Activated CD4-positive, alpha-beta T cell treated with anti-CD3 and anti-CD28 coated beads for 36 hours (primary cell): Measurements from ENCODE around the gene ATG4A. TPM values are rescaled to one million over a fixed set of nuclear protein-coding genes. Genes with fewer than 3 reads are reported as not detected.

Experiments used
- ATAC-seq: fragments of 200-7000 bp; cut with Tn5 transposase; one replicate; pipeline ENCODE4 v1.10.0; 2021; ENCODE audit warnings: mild to moderate bottlenecking, moderate library complexity
- CTCF ChIA-PET: fragments of 350-600 bp; sonication (Branson Sonifier 250); formaldehyde crosslinking; loops from one replicate; lab custom pipeline; 2021; ENCODE audit warnings: antibody characterized with exemption; lab: Charles Lee
- POLR2A ChIA-PET: fragments of 350-600 bp; sonication (Branson Sonifier 250); formaldehyde crosslinking; loops from one replicate; lab custom pipeline; 2021; ENCODE audit warnings: antibody characterized with exemption, inconsistent platforms; lab: Charles Lee
- DNase-seq: peaks from one replicate; pipeline ENCODE4 v3.0.0-alpha.2; 2020
- H3K27ac Mint-ChIP-seq: one replicate; pipeline ENCODE4 v1.8.0; 2021; ENCODE audit warnings: mixed read lengths
- H3K27me3 Mint-ChIP-seq: one replicate; pipeline ENCODE4 v1.8.0; 2021; ENCODE audit warnings: mixed read lengths
- H3K36me3 Mint-ChIP-seq: one replicate; pipeline ENCODE4 v1.8.0; 2021; ENCODE audit warnings: low read depth, mixed read lengths
- H3K4me1 Mint-ChIP-seq: one replicate; pipeline ENCODE4 v1.8.0; 2021; ENCODE audit warnings: mixed read lengths
- H3K4me3 Mint-ChIP-seq: one replicate; pipeline ENCODE4 v1.8.0; 2021; ENCODE audit warnings: mild to moderate bottlenecking, moderate library complexity, mixed read lengths
- H3K9me3 Mint-ChIP-seq: one replicate; pipeline ENCODE4 v1.8.0; 2021; ENCODE audit warnings: low read depth, mixed read lengths
- intact Hi-C, 2 experiments: fragments of 100-400 bp; cut with DNase I in 1 of 2; cut with micrococcal nuclease in 1 of 2; formaldehyde crosslinking; loops; one replicate each; pipeline versions ENCODE4 v1.14.2 to v1.15.1; 2022 to 2024; cut with DNase I, micrococcal nuclease
- total RNA-seq, 2 experiments: library from RNA; stranded (reverse); gene quantifications; one replicate each; pipeline ENCODE4 v1.2.3, GENCODE V29; 2021

ATG4A gene, protein sequence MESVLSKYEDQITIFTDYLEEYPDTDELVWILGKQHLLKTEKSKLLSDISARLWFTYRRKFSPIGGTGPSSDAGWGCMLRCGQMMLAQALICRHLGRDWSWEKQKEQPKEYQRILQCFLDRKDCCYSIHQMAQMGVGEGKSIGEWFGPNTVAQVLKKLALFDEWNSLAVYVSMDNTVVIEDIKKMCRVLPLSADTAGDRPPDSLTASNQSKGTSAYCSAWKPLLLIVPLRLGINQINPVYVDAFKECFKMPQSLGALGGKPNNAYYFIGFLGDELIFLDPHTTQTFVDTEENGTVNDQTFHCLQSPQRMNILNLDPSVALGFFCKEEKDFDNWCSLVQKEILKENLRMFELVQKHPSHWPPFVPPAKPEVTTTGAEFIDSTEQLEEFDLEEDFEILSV
- total RNA-seq: 1 to 10 TPM; 7.1 to 7.4 TPM

GRCh38 chrX:108091264-108091877, at the start of gene ATG4A, which contains the start of gene PSMD10:
TSS of gene ATG4A (plus strand) at chrX:108091778. CDS start at chrX:108091827, 49 bp downstream.
TSS of gene PSMD10 (minus strand) at chrX:108091542. CDS start at chrX:108091520, 22 bp downstream.
- intact Hi-C loops: loop anchor here (1.0 to 10.0 kb wide), 10 partner anchors 69 to 1607 kb away; partner anchors contain the start of genes NXT2 (in 2 of the 2), MID2 (in 1 of the 2), RADX (in 1 of the 2) and RBM41 (in 1 of the 2)

GRCh38 chrX:108044554-108045256, 46.9 kb upstream of the ATG4A start, which contains the start of gene VSIG1:
TSS of gene VSIG1 (plus strand) at chrX:108045065. CDS start at chrX:108045131, 66 bp downstream.
- ATAC-seq: no peak
- no peaks in the 10 kb centered on the region for H3K36me3 Mint-ChIP-seq
- no peak for DNase-seq
- no peak within 1 kb of the TSS for H3K4me3 Mint-ChIP-seq
- ChIA-PET CTCF (interaction anchor here (0.6 to 1.2 kb wide), 2 partner anchors 23 to 250 kb away, joined by 3 to 4 read pairs; no protein-coding TSS in a partner anchor), POLR2A (no interaction called here)
- intact Hi-C loops: no loop called here
- peaks cover 7% of the 10 kb centered on the region for H3K4me1 Mint-ChIP-seq
- no peak within 1 kb of the TSS for H3K27ac Mint-ChIP-seq
- H3K27me3 Mint-ChIP-seq: no peaks in the 10 kb centered on the region
- no peaks in the 10 kb centered on the region for H3K9me3 Mint-ChIP-seq

More at GRCh38 chrX:108091264-108091877, at the start of gene ATG4A, which contains the start of gene PSMD10:
- ChIA-PET CTCF (interaction anchor here (1.2 to 1.5 kb wide), 4 partner anchors 8 to 89 kb away, joined by 3 to 7 read pairs (median 4); no protein-coding TSS in a partner anchor), POLR2A (interaction anchor here (0.6 to 1.6 kb wide), 4 partner anchors 15 to 463 kb away, joined by 3 to 11 read pairs (median 3); partner anchors contain the start of gene PRPS1)
- H3K4me1 Mint-ChIP-seq: peaks cover 13% of the 10 kb centered on the region
- no peak within 1 kb of the TSS for H3K4me3 Mint-ChIP-seq
- no peaks in the 10 kb centered on the region for H3K27me3 Mint-ChIP-seq
- no peaks in the 10 kb centered on the region for H3K36me3 Mint-ChIP-seq
- H3K9me3 Mint-ChIP-seq: no peaks in the 10 kb centered on the region
- no peak within 1 kb of the TSS for H3K27ac Mint-ChIP-seq
- DNase-seq (peak; percentile 94), ATAC-seq (peak; percentile 96)

DNA sequence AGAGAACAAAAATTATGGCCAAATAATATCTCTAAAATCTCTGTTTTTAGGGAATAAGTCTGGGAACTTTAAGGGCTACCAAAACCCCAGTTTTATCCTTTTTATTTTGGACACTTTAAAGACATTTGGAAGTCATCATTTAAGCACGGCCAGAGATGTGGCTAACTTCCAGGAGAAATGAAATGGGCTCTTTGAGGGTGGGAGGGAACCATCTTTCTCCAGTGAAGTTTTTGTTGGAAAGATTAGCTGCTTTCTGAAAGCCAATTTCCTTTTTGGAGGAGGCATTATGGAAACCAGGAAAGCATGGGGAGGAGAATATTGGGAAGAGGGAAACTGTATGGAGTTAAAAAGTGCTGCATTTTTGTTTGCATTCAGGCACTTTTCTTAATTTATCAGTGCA, 41.9 kb upstream of the ATG4A start:
- Mint-ChIP-seq H3K9me3 (no peaks in the 10 kb centered on the region), H3K27me3 (peaks cover 2% of the 10 kb centered on the region), H3K36me3 (no peaks in the 10 kb centered on the region), H3K27ac (no peak overlapping the region), H3K4me1 (peaks cover 8% of the 10 kb centered on the region), H3K4me3 (no peak overlapping the region)
- ATAC-seq: no peak
- CTCF ChIA-PET: no interaction called here
- intact Hi-C loops: no loop called here
- POLR2A ChIA-PET: no interaction called here
- DNase-seq: no peak

- intact Hi-C loops: loop anchor here in 1 of 2 experiments (2.0 kb wide), 1 partner anchor 30 kb away; no protein-coding TSS in a partner anchor
- H3K4me1 Mint-ChIP-seq: peaks cover 6% of the 10 kb centered on the region
- ChIA-PET CTCF (interaction anchor here (0.7 to 1.6 kb wide), 2 partner anchors 31 to 396 kb away, joined by 4 to 5 read pairs; no protein-coding TSS in a partner anchor), POLR2A (no interaction called here)
- peaks cover 6% of the 10 kb centered on the region for H3K36me3 Mint-ChIP-seq
- peaks cover 2% of the 10 kb centered on the region for H3K27me3 Mint-ChIP-seq
- no peak overlapping the region for H3K4me3 Mint-ChIP-seq
- DNase-seq (no peak), ATAC-seq (peak; percentile 84)
- no peak overlapping the region for H3K27ac Mint-ChIP-seq
- no peaks in the 10 kb centered on the region for H3K9me3 Mint-ChIP-seq
Measured at GRCh38 chrX:108053218-108053617, 38.4 kb upstream of the ATG4A start.

- Mint-ChIP-seq H3K27ac (no peak overlapping the region), H3K4me1 (peaks cover 14% of the 10 kb centered on the region), H3K4me3 (no peak overlapping the region), H3K9me3 (no peaks in the 10 kb centered on the region), H3K27me3 (peaks cover 2% of the 10 kb centered on the region), H3K36me3 (peaks cover 13% of the 10 kb centered on the region)
- ATAC-seq: no peak
- no peak for DNase-seq
- ChIA-PET CTCF (interaction anchor here (0.9 kb wide), 1 partner anchor 15 kb away, joined by 3 read pairs; no protein-coding TSS in a partner anchor), POLR2A (no interaction called here)
- intact Hi-C loops: no loop called here
Measured at GRCh38 chrX:108055546-108055945, 36.0 kb upstream of the ATG4A start.

GRCh38 chrX:108059801-108060200, 31.8 kb upstream of the ATG4A start:
- CTCF ChIA-PET: interaction anchor here (0.8 to 1.4 kb wide), 3 partner anchors 38 to 58 kb away, joined by 3 to 4 read pairs (median 3); no protein-coding TSS in a partner anchor
- ATAC-seq: no peak
- Mint-ChIP-seq H3K9me3 (no peaks in the 10 kb centered on the region), H3K4me3 (no peak overlapping the region), H3K27me3 (no peaks in the 10 kb centered on the region), H3K36me3 (peaks cover 13% of the 10 kb centered on the region), H3K4me1 (peaks cover 10% of the 10 kb centered on the region), H3K27ac (no peak overlapping the region)
- DNase-seq: no peak
- intact Hi-C loops: no loop called here
- POLR2A ChIA-PET: no interaction called here

GRCh38 chrX:108064001-108064400, 27.6 kb upstream of the ATG4A start:
- POLR2A ChIA-PET: no interaction called here
- ATAC-seq: no peak

DNA sequence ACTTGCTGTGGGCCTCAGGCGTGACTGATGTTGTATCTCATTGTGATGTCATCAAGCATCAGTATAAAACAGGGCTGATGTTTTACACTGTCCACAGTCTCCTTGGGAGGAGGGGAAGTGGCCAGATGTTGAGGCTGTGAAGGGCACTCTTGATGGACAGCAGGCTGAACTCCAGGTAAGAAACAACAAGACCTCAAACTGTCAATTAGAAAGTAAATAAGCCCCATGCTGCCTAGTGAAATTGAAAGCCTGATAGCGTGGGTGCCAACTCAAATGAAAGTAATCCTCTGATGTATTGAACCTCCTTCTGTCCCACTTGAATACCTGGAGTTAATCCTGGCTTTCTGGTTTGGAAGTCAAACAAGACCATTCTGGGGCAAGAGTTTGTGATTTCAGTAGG, 27.0 kb upstream of the ATG4A start:
- Mint-ChIP-seq H3K4me1 (peaks cover 3% of the 10 kb centered on the region), H3K9me3 (no peaks in the 10 kb centered on the region), H3K27me3 (no peaks in the 10 kb centered on the region), H3K36me3 (no peaks in the 10 kb centered on the region), H3K27ac (no peak overlapping the region), H3K4me3 (no peak overlapping the region)
- intact Hi-C loops: no loop called here
- CTCF ChIA-PET: no interaction called here
- peak; percentile 23 for ATAC-seq
- no peak for DNase-seq
- POLR2A ChIA-PET: no interaction called here

More at GRCh38 chrX:108064001-108064400, 27.6 kb upstream of the ATG4A start:
- H3K27me3 Mint-ChIP-seq: no peaks in the 10 kb centered on the region
- DNase-seq: no peak
- intact Hi-C loops: no loop called here
- H3K4me1 Mint-ChIP-seq: peaks cover 8% of the 10 kb centered on the region
- H3K4me3 Mint-ChIP-seq: no peak overlapping the region
- H3K27ac Mint-ChIP-seq: no peak overlapping the region
- CTCF ChIA-PET: no interaction called here
- no peaks in the 10 kb centered on the region for H3K9me3 Mint-ChIP-seq
- peaks cover 1% of the 10 kb centered on the region for H3K36me3 Mint-ChIP-seq

DNA sequence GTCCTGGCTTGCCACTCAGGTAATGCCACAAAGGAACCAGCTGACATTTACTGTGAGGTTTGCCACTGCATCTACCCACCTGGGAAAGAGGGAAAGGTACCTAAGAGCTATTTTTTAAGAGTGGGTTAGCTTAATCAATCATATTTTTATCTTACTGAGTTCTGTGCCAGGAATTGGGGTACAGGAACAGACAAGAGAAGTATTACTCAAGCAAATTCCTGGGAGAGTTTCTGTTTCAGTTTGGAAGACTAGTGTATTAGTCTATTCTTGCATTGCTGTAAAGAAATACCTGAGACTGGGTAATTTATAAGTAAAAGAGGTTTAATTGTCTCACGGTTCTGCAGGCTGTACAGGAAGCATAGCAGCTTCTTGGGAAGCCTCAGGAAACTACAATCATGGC, 23.5 kb upstream of the ATG4A start:
- Mint-ChIP-seq H3K27ac (no peak overlapping the region), H3K27me3 (no peaks in the 10 kb centered on the region), H3K36me3 (no peaks in the 10 kb centered on the region), H3K4me1 (peaks cover 7% of the 10 kb centered on the region), H3K9me3 (no peaks in the 10 kb centered on the region), H3K4me3 (no peak overlapping the region)
- POLR2A ChIA-PET: no interaction called here
- ATAC-seq (no peak), DNase-seq (no peak)
- intact Hi-C loops: no loop called here
- CTCF ChIA-PET: interaction anchor here (1.3 to 2.8 kb wide), 2 partner anchors 12 to 46 kb away, joined by 3 to 13 read pairs; no protein-coding TSS in a partner anchor

- POLR2A ChIA-PET: no interaction called here
- H3K36me3 Mint-ChIP-seq: no peaks in the 10 kb centered on the region
- DNase-seq (no peak), ATAC-seq (no peak)
- no peaks in the 10 kb centered on the region for H3K27me3 Mint-ChIP-seq
- intact Hi-C loops: loop anchor here (5.0 kb wide), 3 partner anchors 179 to 534 kb away; partner anchors contain the start of genes NCBP2L (in 1 of the 2) and TSC22D3 (in 1 of the 2)
- CTCF ChIA-PET: interaction anchor here (0.7 to 2.4 kb wide), 8 partner anchors 9 to 411 kb away, joined by 3 to 22 read pairs (median 4); no protein-coding TSS in a partner anchor
- no peak overlapping the region for H3K4me3 Mint-ChIP-seq
- no peaks in the 10 kb centered on the region for H3K9me3 Mint-ChIP-seq
- H3K4me1 Mint-ChIP-seq: peaks cover 4% of the 10 kb centered on the region
- no peak overlapping the region for H3K27ac Mint-ChIP-seq
Measured at GRCh38 chrX:108070891-108071290, 20.7 kb upstream of the ATG4A start.
